GM19035 (cell line): ENCODE results near the gene CEP19.
"Not testable (repeated sequence)": the region's sequence is repeated elsewhere in the genome, so short reads cannot be mapped to it uniquely, and the experiment has no call there.

Source experiments
- ATAC-seq: cut with Tn5 transposase; IDR thresholded peaks from one replicate; pipeline ENCODE4 v1.9.1; 2021; ENCODE audit not compliant: unreplicated experiment

CEP19 gene

GRCh38 chr3:196711838-196712513, at the start of gene CEP19, which contains the start of gene PIGX:
Gene CEP19 (minus strand): TSS chr3:196712250. CDS start chr3:196708657, 3,593 bp downstream.
Gene PIGX (plus strand): TSS chr3:196712377.
- ATAC-seq = peak; percentile 77

GRCh38 chr3:196757876-196758739, 46.1 kb upstream of the CEP19 start:
- no peak for ATAC-seq

- ATAC-seq = no peak
Measured at GRCh38 chr3:196756732-196757131, 44.7 kb upstream of the CEP19 start.

- no peak for ATAC-seq
Measured at GRCh38 chr3:196754091-196754981, 42.3 kb upstream of the CEP19 start.

GRCh38 chr3:196753201-196753600, 41.2 kb upstream of the CEP19 start:
- no peak for ATAC-seq

- ATAC-seq = no peak
Measured at GRCh38 chr3:196749125-196749524, 37.1 kb upstream of the CEP19 start.

- ATAC-seq = not testable (repeated sequence)
Measured at GRCh38 chr3:196743569-196743968, 31.5 kb upstream of the CEP19 start.

GRCh38 chr3:196741249-196741889, 29.3 kb upstream of the CEP19 start:
- no peak for ATAC-seq

GRCh38 chr3:196740481-196741248, 28.6 kb upstream of the CEP19 start:
- ATAC-seq = no peak

- ATAC-seq = peak; percentile 89
Measured at GRCh38 chr3:196739671-196740480, 27.8 kb upstream of the CEP19 start, which contains the start of gene PAK2. Gene PAK2 (plus strand): TSS chr3:196739857. CDS start chr3:196782647, 42,790 bp downstream.

- ATAC-seq = no peak
Measured at GRCh38 chr3:196737655-196738054, 25.6 kb upstream of the CEP19 start.

- no peak for ATAC-seq
Measured at GRCh38 chr3:196736670-196737374, 24.8 kb upstream of the CEP19 start.

- no peak for ATAC-seq
Measured at GRCh38 chr3:196735751-196736150, 23.7 kb upstream of the CEP19 start.

- ATAC-seq = no peak
Measured at GRCh38 chr3:196726788-196727675, 15.0 kb upstream of the CEP19 start.

- ATAC-seq = no peak
Measured at GRCh38 chr3:196721097-196721496, 9.0 kb upstream of the CEP19 start.

GRCh38 chr3:196717162-196717561, 5.1 kb upstream of the CEP19 start:
- ATAC-seq = not testable (repeated sequence)
